ENCODE measurements around the gene RPL29. TPM values are rescaled to one million over a fixed set of nuclear protein-coding genes. Genes with fewer than 3 reads are reported as not detected.

RPL29 gene
- total and polyA plus RNA-seq, 2 of the 8 experiments (the other 6 are each of a cell fraction or from before 2014, with no cell fraction given), result 1,467 to 2,660 TPM

- Histone ChIP-seq H2AFZ (ENCODE audit: low read length) (no peak overlapping the region), H3K4me1 (replicated peaks in 1 of 4; ENCODE audit: control insufficient read depth in 3 of 4, insufficient read depth in 4 of 4, low read length in 3 of 4) (peaks cover 0 to 14% (median 9%) of the 10 kb centered on the region in 4 experiments; a peak in 6 of 7 replicates), H3K18ac (ENCODE audit: extremely low read depth, low read length) (no peak overlapping the region), H3K23ac (ENCODE audit: insufficient read length) (no peak overlapping the region), H3K36me3 (ENCODE audit: control insufficient read depth in 2 of 4, insufficient read depth in 4 of 4, low read length in 3 of 4) (no peaks in the 10 kb centered on the region), H2BK120ac (replicated peaks; ENCODE audit: low read depth, low read length) (no peak overlapping the region), H3K23me2 (ENCODE audit: low read depth, low read length) (peaks cover 7% of the 10 kb centered on the region), H3K79me2 (ENCODE audit: control insufficient read depth in 1 of 2, insufficient read depth in 2 of 2, low read length in 2 of 2) (no peaks in the 10 kb centered on the region), H3K4ac (replicated peaks; ENCODE audit: insufficient read length, low read depth, low read length) (no peak overlapping the region), H3K14ac (ENCODE audit: insufficient read length) (no peak overlapping the region), H4K91ac (replicated peaks; ENCODE audit: insufficient read length, low read length) (no peak overlapping the region), H3K9ac (replicated peaks in 1 of 4; ENCODE audit: extremely low read depth in 1 of 4, low read depth in 3 of 4, low read length in 3 of 4) (no peak overlapping the region), H3K9me3 (ENCODE audit: insufficient read depth in 2 of 2, low read depth in 1 of 2, low read length in 1 of 2) (no peaks in the 10 kb centered on the region), H2BK20ac (ENCODE audit: low read length) (no peak overlapping the region), H2BK5ac (ENCODE audit: low read depth, low read length) (no peak overlapping the region), H3K56ac (replicated peaks; ENCODE audit: insufficient read length, low read depth, low read length) (no peak overlapping the region), H2AK5ac (ENCODE audit: low read depth, low read length) (no peak overlapping the region), H4K5ac (ENCODE audit: insufficient read length, low read depth, low read length) (no peak overlapping the region), H2BK15ac (ENCODE audit: low read length) (no peak overlapping the region), H3K4me3 (ENCODE audit: extremely low read depth in 1 of 4, insufficient read depth in 2 of 4, low read depth in 3 of 4, low read length in 4 of 4) (no peak overlapping the region), H3K27ac (ENCODE audit: low read depth, low read length) (no peak overlapping the region), H4K20me1 (replicated peaks in 1 of 2; ENCODE audit: control insufficient read depth in 1 of 2, insufficient read depth in 2 of 2, low read length in 2 of 2) (peaks cover 0 to 4% of the 10 kb centered on the region in 2 experiments), H4K8ac (ENCODE audit: extremely low read depth, insufficient read depth, low read length) (no peak overlapping the region), H2BK12ac (ENCODE audit: low read depth, low read length) (no peak overlapping the region), H3K79me1 (ENCODE audit: low read depth, low read length) (peaks cover 7% of the 10 kb centered on the region), H3K4me2 (ENCODE audit: insufficient read depth in 1 of 2, low read depth in 2 of 2, low read length in 2 of 2) (no peak overlapping the region), H3K27me3 (replicated peaks in 1 of 4; ENCODE audit: control insufficient read depth in 3 of 4, extremely low read depth in 1 of 4, insufficient read depth in 3 of 4, low read length in 3 of 4) (no peaks in the 10 kb centered on the region)
- no peak for DNase-seq (ENCODE audit: low read depth in 1 of 2, low spot score in 2 of 2)
- ChIA-PET POLR2A (ENCODE audit: partially characterized antibody) (interaction anchor here (0.6 to 29.3 kb wide), 5 partner anchors 1 to 299 kb away, joined by 3 to 923 read pairs (median 13); partner anchors contain the start of genes ABHD14A, ABHD14B, ACY1 and GPR62), CTCF (ENCODE audit: partially characterized antibody) (interaction anchor here (3.5 to 5.5 kb wide), 4 partner anchors 12 to 42 kb away, joined by 24 to 66 read pairs (median 26); partner anchors contain the start of genes ABHD14B, PARP3, PCBP4 and RRP9)
- FAIRE-seq, result no peak
- 82% methylated on average over 5 of the region's 6 CpGs; no CpG with 5 or more reads in 1 of the 2 experiments for WGBS, 2 experiments (ENCODE audit: extremely low coverage in 1 of 2, insufficient coverage in 1 of 2, insufficient read length in 1 of 2, insufficient replicate concordance in 2 of 2, low coverage in 1 of 2, low lambda C conversion rate in 2 of 2, missing lambda C conversion rate in 1 of 2)
- TF ChIP-seq, protein P1, sequence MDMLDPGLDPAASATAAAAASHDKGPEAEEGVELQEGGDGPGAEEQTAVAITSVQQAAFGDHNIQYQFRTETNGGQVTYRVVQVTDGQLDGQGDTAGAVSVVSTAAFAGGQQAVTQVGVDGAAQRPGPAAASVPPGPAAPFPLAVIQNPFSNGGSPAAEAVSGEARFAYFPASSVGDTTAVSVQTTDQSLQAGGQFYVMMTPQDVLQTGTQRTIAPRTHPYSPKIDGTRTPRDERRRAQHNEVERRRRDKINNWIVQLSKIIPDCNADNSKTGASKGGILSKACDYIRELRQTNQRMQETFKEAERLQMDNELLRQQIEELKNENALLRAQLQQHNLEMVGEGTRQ (IDR thresholded peaks at IDR 0.05; ENCODE audit: low read length), result no peak
- TF ChIP-seq POU5F1 (IDR thresholded peaks at IDR 0.05; ENCODE audit: low read depth, low read length) (no peak), RXRA (IDR thresholded peaks at IDR 0.05; ENCODE audit: insufficient read depth, low read depth, low read length) (no peak), TCF12 (IDR thresholded peaks at IDR 0.05; ENCODE audit: low read depth, low read length) (no peak)
These were observed 10.6 kb downstream of the RPL29 start for GRCh38 chr3:51985063-51985462.
